GM12878 (cell line): Measurements from ENCODE around the gene PPP2R2D. TPM values are rescaled to one million over a fixed set of nuclear protein-coding genes. Genes with fewer than 3 reads are reported as not detected.

ENCODE experiments used
- ATAC-seq: fragments of 200-7000 bp; cut with Tn5 transposase; 3 replicates; pipeline ENCODE4 v1.9.1; 2020; ENCODE audit warnings: mild to moderate bottlenecking, moderate library complexity
- Bru-seq: library from RNA; stranded (reverse); fragments of 400-500 nt; gene quantifications from one replicate; lab custom pipeline; 2021; lab: Mats Ljungman, UMichigan
- BruChase-seq, 2 experiments: library from RNA; stranded (reverse); fragments of 400-500 nt; gene quantifications; one replicate each; lab custom pipeline; 2021; lab: Mats Ljungman, UMichigan
- BruUV-seq: library from RNA; stranded (reverse); fragments of 400-500 nt; replicated peaks from 2 replicates; lab custom pipeline; 2021; lab: Mats Ljungman, UMichigan
- CTCF ChIA-PET: fragments of 300-600 bp; sonication (Branson Sonifier 250); formaldehyde crosslinking; extraction: SDS; loops from one replicate; lab custom pipeline; 2021; ENCODE audit warnings: inconsistent platforms; lab: Yijun Ruan, JAX
- POLR2A ChIA-PET: fragments of 350-600 bp; formaldehyde crosslinking; extraction: SDS; loops from one replicate; lab custom pipeline; 2021; ENCODE audit warnings: inconsistent platforms; lab: Charles Lee
- RAD21 ChIA-PET: fragments of 300-600 bp; sonication (Branson Sonifier 250); formaldehyde crosslinking; loops from one replicate; lab custom pipeline; 2023; ENCODE audit warnings: antibody characterized with exemption; ENCODE audit not compliant: unreplicated experiment; lab: Charles Lee
- SMC1A ChIA-PET: fragments of 300-600 bp; sonication (Branson Sonifier 250); formaldehyde crosslinking; loops from one replicate; lab custom pipeline; 2023; ENCODE audit not compliant: unreplicated experiment, uncharacterized antibody; lab: Charles Lee
- DNase-seq: peaks from one replicate; pipeline ENCODE4 v3.0.0-alpha.2; 2011; ENCODE audit warnings: low read depth, low spot score
- FAIRE-seq: peaks from 3 replicates; lab custom pipeline; 2011; peaks lifted over from hg19 to GRCh38; lab: Jason Lieb, UNC
- H2AFZ ChIP-seq: 2 replicates; pipeline ENCODE4 v1.6.0; 2011; ENCODE audit warnings: low read depth, low read length, control low read depth; ENCODE audit not compliant: control insufficient read depth
- H3K27ac ChIP-seq: 2 replicates; pipeline ENCODE4 v1.5.1; 2011; ENCODE audit warnings: control low read depth; ENCODE audit not compliant: control insufficient read depth, insufficient read depth
- H3K27me3 ChIP-seq, 2 experiments: replicated peaks in 1 of 2; 2 replicates each; pipeline versions ENCODE4 v1.6.0 to v1.6.1; 2011; ENCODE audit warnings: low read length in 1 of 2; ENCODE audit not compliant: control insufficient read depth in 2 of 2, insufficient read depth in 2 of 2
- H3K36me3 ChIP-seq, 2 experiments: 2 replicates each; pipeline ENCODE4 v1.5.1; 2011; ENCODE audit warnings: low read length in 1 of 2; ENCODE audit not compliant: control insufficient read depth in 2 of 2, insufficient read depth in 2 of 2
- H3K4me1 ChIP-seq: 2 replicates; pipeline ENCODE4 v1.6.1; 2011; ENCODE audit warnings: mild to moderate bottlenecking, low read length, moderate library complexity, mixed read lengths; ENCODE audit not compliant: control insufficient read depth, insufficient read depth
- H3K4me2 ChIP-seq: 2 replicates; pipeline ENCODE4 v1.6.0; 2011; ENCODE audit warnings: control low read depth; ENCODE audit not compliant: control insufficient read depth, insufficient read depth
- H3K4me3 ChIP-seq: fragments of 200-600 bp; sonication (generic); 2 replicates; pipeline ENCODE4 v1.5.1; 2016
- H3K79me2 ChIP-seq: 2 replicates; pipeline ENCODE4 v1.6.0; 2011; ENCODE audit warnings: low read length; ENCODE audit not compliant: control insufficient read depth, insufficient read depth
- H3K9ac ChIP-seq: 2 replicates; pipeline ENCODE4 v1.8.0; 2011; ENCODE audit warnings: low read length, control low read depth, mixed read lengths; ENCODE audit not compliant: control insufficient read depth, insufficient read depth
- H3K9me3 ChIP-seq: replicated peaks from 3 replicates; pipeline ENCODE4 v1.5.1; 2011; ENCODE audit warnings: mild to moderate bottlenecking, low read length; ENCODE audit not compliant: control insufficient read depth, insufficient read depth
- H4K20me1 ChIP-seq: 2 replicates; pipeline ENCODE4 v1.6.0; 2011; ENCODE audit not compliant: control insufficient read depth, insufficient read depth
- ASH2L ChIP-seq: fragments of 300-600, 200-600 bp; sonication (generic); IDR thresholded peaks from 2 replicates; pipeline ENCODE4 v1.6.1; 2017; ENCODE audit warnings: low read depth, mild to moderate bottlenecking, borderline replicate concordance
- BHLHE40 ChIP-seq, 2 experiments: fragments of 450-650 bp in 1 of 2; IDR thresholded peaks; 2 replicates each; pipeline ENCODE4 v1.6.1; 2011 to 2017; ENCODE audit warnings: low read depth in 2 of 2, borderline replicate concordance in 1 of 2, improper control_type of control experiment in 1 of 2, low read length in 1 of 2, mild to moderate bottlenecking in 1 of 2
- CBX3 ChIP-seq: fragments of 200-600 bp; sonication (generic); IDR thresholded peaks from 2 replicates; pipeline ENCODE4 v1.6.1; 2016; ENCODE audit warnings: low read depth, borderline replicate concordance
- CHD2 ChIP-seq: IDR thresholded peaks from 2 replicates; pipeline ENCODE4 v1.6.1; 2011; ENCODE audit warnings: low read depth, low read length, improper control_type of control experiment, borderline replicate concordance
- FOXK2 ChIP-seq: fragments of 450-650 bp; IDR thresholded peaks from 2 replicates; pipeline ENCODE4 v1.6.1; 2017; ENCODE audit warnings: mild to moderate bottlenecking, moderate library complexity
- RCOR1 ChIP-seq: conservative IDR thresholded peaks from 2 replicates; pipeline ENCODE4 v1.6.1; 2012; ENCODE audit warnings: low read depth, low read length, improper control_type of control experiment
- RUNX3 ChIP-seq: IDR thresholded peaks from 2 replicates; pipeline ENCODE4 v1.6.1; 2012; ENCODE audit warnings: low read length, inconsistent platforms
- SIN3A ChIP-seq: IDR thresholded peaks from 2 replicates; pipeline ENCODE4 v1.6.1; 2012; ENCODE audit warnings: low read depth, low read length, improper control_type of control experiment
- WGBS: methylation state at CpG from one replicate; pipeline ENCODE4 v1.1.6; 2016; ENCODE audit warnings: low lambda C conversion rate; ENCODE audit not compliant: insufficient replicate concordance, insufficient coverage; ENCODE audit errors: missing lambda C conversion rate; 5-methylcytosine and 5-hydroxymethylcytosine counted together
- in situ Hi-C: fragments of 300-500 bp; cut with MboI; formaldehyde crosslinking; loops from 9 replicates; pipeline ENCODE4 v1.14.3; 2018; ENCODE audit warnings: mixed read lengths
- intact Hi-C: fragments of 100-400 bp; cut with micrococcal nuclease; formaldehyde crosslinking; loops from one replicate; pipeline ENCODE4 v1.14.2; 2022; ENCODE audit not compliant: unreplicated experiment
- long read RNA-seq, 2 experiments: library from polyadenylated mRNA; unstranded; transcript quantifications; one replicate each; pipeline ENCODE4 v2.0.0, GENCODE V29; 2019 to 2020
- polyA minus RNA-seq, 3 experiments: library from RNA; depleted of rRNA, polyadenylated mRNA; stranded (reverse); fragments of >200 nt; gene quantifications; 2 replicates each; pipeline ENCODE4 v1.2.3, GENCODE V29; 2011
- polyA plus RNA-seq, 11 experiments: library from polyadenylated mRNA; depleted of rRNA in 4 of 11; unstranded in 6 of 11; stranded (reverse) in 5 of 11; fragments of >200 nt; fragmentation: Nextera tagmentation in 4 of 11; fragmentation: Illumina TruSeq in 1 of 11; extraction: Ambion mirVana in 4 of 11; extraction: Trizol in 1 of 11; gene quantifications; 1 replicate in 1 of 11; 2 replicates in 10 of 11; pipeline versions ENCODE4 v1.2.1 to v1.2.3, GENCODE V29; 2011 to 2016; ENCODE audit warnings: inconsistent platforms in 2 of 11, missing spikeins in 2 of 11, low read depth in 1 of 11
- total RNA-seq, 4 experiments: library from RNA; depleted of rRNA in 3 of 4; stranded (reverse); fragments of >200 nt in 3 of 4; fragmentation: Illumina TruSeq in 1 of 4; extraction: Trizol in 1 of 4; gene quantifications; 2 replicates each; pipeline versions ENCODE4 v1.2.1 to v1.2.3, GENCODE V29; 2013 to 2021
- TF ChIP-seq, protein P1 (sequence below): fragments of 450-650 bp; IDR thresholded peaks from 2 replicates; pipeline ENCODE4 v1.6.1; 2014; ENCODE audit warnings: mild to moderate bottlenecking
- TF ChIP-seq, protein P2 (sequence below): IDR thresholded peaks from 2 replicates; pipeline ENCODE4 v1.6.1; 2011; ENCODE audit warnings: low read depth, mild to moderate bottlenecking, low read length, moderate library complexity, borderline replicate concordance; ENCODE audit errors: extremely low read depth
- TF ChIP-seq, protein P3 (sequence below): fragments of 450-650 bp; IDR thresholded peaks from 2 replicates; pipeline ENCODE4 v1.6.1; 2018; ENCODE audit warnings: mild to moderate bottlenecking, low read depth, moderate library complexity; ENCODE audit not compliant: partially characterized antibody

Gene PPP2R2D
- 64.7 and 70.5 TPM in 2 replicates for total RNA-seq (2013; cell fraction: nucleolus; rRNA removed)
- total RNA-seq (2014; rRNA removed) = 22.3 and 24.6 TPM in 2 replicates
- total RNA-seq (2014; rRNA removed; fragmentation: Illumina TruSeq; extraction: Trizol) = 21.1 and 23.8 TPM in 2 replicates
- total RNA-seq (2021) = 23.3 and 23.5 TPM in 2 replicates
- 8.8 TPM for polyA plus RNA-seq (2011; ENCODE audit: low read depth)
- 39.2 and 41.9 TPM in 2 replicates for polyA plus RNA-seq (2011; rRNA removed)
- polyA plus RNA-seq (2011; cell fraction: cytosol; rRNA removed) = 33.2 and 37.5 TPM in 2 replicates
- 45.5 and 46.6 TPM in 2 replicates for polyA plus RNA-seq (2011; cell fraction: nucleus; rRNA removed)
- polyA plus RNA-seq (2012) = 17.7 and 23.3 TPM in 2 replicates
- polyA plus RNA-seq (2014; fragmentation: Illumina TruSeq; extraction: Trizol) = 18.1 and 20.0 TPM in 2 replicates
- 1 to 10 TPM; 2.8 to 3.6 TPM for polyA plus RNA-seq (2014; fragmentation: Nextera tagmentation; extraction: Ambion mirVana)
- 28.8 and 29.7 TPM in 2 replicates for polyA plus RNA-seq (2014; rRNA removed)
- 10 to 100 TPM in 1 of 2 experiments, 1 to 10 TPM in 1; 4.6 to 21.2 TPM for polyA plus RNA-seq (2016; fragmentation: Nextera tagmentation; extraction: Ambion mirVana)
- 38.9 and 40.3 TPM in 2 replicates for polyA minus RNA-seq (2011; rRNA and poly(A)+ RNA removed)
- 13.1 and 15.6 TPM in 2 replicates for polyA minus RNA-seq (2011; cell fraction: cytosol; rRNA and poly(A)+ RNA removed)
- polyA minus RNA-seq (2011; cell fraction: nucleus; rRNA and poly(A)+ RNA removed) = 20.1 and 31.6 TPM in 2 replicates
- Bru-seq, nascent RNA = percentile 82 among the genes with signal in this experiment
- percentile 89 among the genes with signal in this experiment for BruChase-seq, experiment 1, labeled RNA remaining after a 6-hour chase
- BruChase-seq, experiment 2, labeled RNA remaining after a 2-hour chase = percentile 86 among the genes with signal in this experiment
- long read RNA-seq, experiment 1, full-length matches to known transcripts = 2 of 4 reads
- long read RNA-seq, experiment 1, partial matches to known transcripts = 1 of 4 reads
- long read RNA-seq, experiment 1, other reads (novel, unspliced or antisense) = 1 of 4 reads
- long read RNA-seq, experiment 2, partial matches to known transcripts = 7 of 9 reads
- long read RNA-seq, experiment 2, other reads (novel, unspliced or antisense) = 2 of 9 reads

DNA sequence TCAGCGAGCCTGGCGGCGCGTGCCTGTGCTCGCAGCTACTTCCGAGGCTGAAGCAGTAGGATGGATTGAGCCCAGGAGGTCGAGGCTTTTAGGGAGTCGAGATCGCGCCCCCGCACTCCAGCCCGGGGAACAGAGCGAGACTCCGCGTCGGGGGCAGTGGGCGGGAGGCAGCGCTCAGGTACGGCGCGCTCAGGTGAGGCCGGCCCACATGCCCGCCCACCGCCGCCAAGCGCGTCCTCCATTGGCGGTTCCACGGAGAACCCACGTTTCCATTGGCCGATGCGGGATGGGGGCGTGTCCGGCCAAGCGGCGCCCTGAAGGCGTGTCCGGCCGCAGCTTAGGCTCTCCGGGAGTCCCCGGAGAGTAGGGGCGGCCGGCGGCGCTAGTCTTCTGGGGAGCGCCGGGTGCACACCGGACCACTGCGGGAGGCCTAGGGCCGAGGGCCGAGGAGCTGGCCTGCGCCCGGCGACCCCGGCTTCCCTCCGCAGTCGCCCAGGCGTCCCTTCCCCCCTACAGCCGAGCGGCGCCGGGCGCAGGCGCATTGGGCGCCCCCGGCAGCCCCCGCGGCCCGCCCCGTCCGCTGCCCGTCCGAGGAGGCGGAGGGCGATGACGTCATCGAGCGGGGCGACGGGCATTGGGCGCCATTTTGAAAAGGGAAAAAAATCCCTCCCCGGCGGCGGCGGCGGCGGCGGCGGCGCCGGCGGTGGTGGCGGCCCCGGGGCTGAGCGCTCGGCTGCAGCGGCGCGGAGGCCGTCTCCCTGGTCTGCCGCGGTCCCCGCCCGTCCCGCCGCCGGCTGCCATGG, at the start of gene PPP2R2D:
Gene PPP2R2D (plus strand): TSS at position 659 of the 803 bp plus-strand sequence. CDS start 141 bp downstream, at position 800.
- CTCF ChIA-PET = interaction anchor here (1.2 to 1.9 kb wide), 3 partner anchors 15 to 122 kb away, joined by 5 to 9 read pairs (median 8); no protein-coding TSS in a partner anchor
- RAD21 ChIA-PET = interaction anchor here (2.2 kb wide), 1 partner anchor 123 kb away, joined by 6 read pairs; no protein-coding TSS in a partner anchor
- WGBS = under 1% methylated on average over 42 of the region's 107 CpGs
- Histone ChIP-seq H3K4me2 (peak within 1 kb of the TSS; percentile 75), H3K27me3 (no peaks in the 10 kb centered on the region; a peak in 1 of 4 replicates), H3K9me3 (no peaks in the 10 kb centered on the region), H3K4me1 (peaks cover 22% of the 10 kb centered on the region), H3K79me2 (peaks cover 38% of the 10 kb centered on the region), H3K36me3 (no peaks in the 10 kb centered on the region), H3K9ac (peak within 1 kb of the TSS; percentile 70), H2AFZ (peak within 1 kb of the TSS; percentile 93), H4K20me1 (no peaks in the 10 kb centered on the region; the same call in 1 of the 2 replicates), H3K27ac (peak within 1 kb of the TSS; percentile 73), H3K4me3 (peak within 1 kb of the TSS; percentile 91)
- POLR2A ChIA-PET = interaction anchor here (1.3 kb wide), 1 partner anchor 639 kb away, joined by 3 read pairs; no protein-coding TSS in a partner anchor
- ATAC-seq (peak; percentile 95), FAIRE-seq (no peak), DNase-seq (peak; percentile 65)
- in situ Hi-C loops (loop anchor here (10.0 kb wide), 1 partner anchor 434 kb away; the partner anchor contains the start of gene LRRC27), intact Hi-C loops (loop anchor here (2.0 to 5.0 kb wide), 2 partner anchors 80 to 432 kb away; partner anchors contain the start of genes BNIP3 and LRRC27)
- SMC1A ChIA-PET = interaction anchor here (0.8 to 1.3 kb wide), 3 partner anchors 13 to 78 kb away, joined by 3 to 4 read pairs (median 3); no protein-coding TSS in a partner anchor
- BruUV-seq = no TSS peak
- TF ChIP-seq CHD2 (peak; percentile 86), RUNX3 (no peak), SIN3A (peak; percentile 46; the same call in 1 of the 2 replicates), RCOR1 (no peak; the same call in 1 of the 2 replicates), BHLHE40 (IDR thresholded peaks at IDR 0.05; ENCODE audit: borderline replicate concordance in 1 of 2, low read depth in 2 of 2, low read length in 1 of 2) (peak in 1 of 2 experiments; percentile 45; a peak in 1 of 4 replicates), CBX3 (no peak), FOXK2 (no peak), ASH2L (no peak)
- TF ChIP-seq, protein P1, sequence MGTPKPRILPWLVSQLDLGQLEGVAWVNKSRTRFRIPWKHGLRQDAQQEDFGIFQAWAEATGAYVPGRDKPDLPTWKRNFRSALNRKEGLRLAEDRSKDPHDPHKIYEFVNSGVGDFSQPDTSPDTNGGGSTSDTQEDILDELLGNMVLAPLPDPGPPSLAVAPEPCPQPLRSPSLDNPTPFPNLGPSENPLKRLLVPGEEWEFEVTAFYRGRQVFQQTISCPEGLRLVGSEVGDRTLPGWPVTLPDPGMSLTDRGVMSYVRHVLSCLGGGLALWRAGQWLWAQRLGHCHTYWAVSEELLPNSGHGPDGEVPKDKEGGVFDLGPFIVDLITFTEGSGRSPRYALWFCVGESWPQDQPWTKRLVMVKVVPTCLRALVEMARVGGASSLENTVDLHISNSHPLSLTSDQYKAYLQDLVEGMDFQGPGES = peak; percentile 68; the same call in 1 of the 2 replicates
- TF ChIP-seq, protein P2, sequence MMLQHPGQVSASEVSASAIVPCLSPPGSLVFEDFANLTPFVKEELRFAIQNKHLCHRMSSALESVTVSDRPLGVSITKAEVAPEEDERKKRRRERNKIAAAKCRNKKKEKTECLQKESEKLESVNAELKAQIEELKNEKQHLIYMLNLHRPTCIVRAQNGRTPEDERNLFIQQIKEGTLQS = peak; percentile 66; the same call in 1 of the 2 replicates
- TF ChIP-seq, protein P3, sequence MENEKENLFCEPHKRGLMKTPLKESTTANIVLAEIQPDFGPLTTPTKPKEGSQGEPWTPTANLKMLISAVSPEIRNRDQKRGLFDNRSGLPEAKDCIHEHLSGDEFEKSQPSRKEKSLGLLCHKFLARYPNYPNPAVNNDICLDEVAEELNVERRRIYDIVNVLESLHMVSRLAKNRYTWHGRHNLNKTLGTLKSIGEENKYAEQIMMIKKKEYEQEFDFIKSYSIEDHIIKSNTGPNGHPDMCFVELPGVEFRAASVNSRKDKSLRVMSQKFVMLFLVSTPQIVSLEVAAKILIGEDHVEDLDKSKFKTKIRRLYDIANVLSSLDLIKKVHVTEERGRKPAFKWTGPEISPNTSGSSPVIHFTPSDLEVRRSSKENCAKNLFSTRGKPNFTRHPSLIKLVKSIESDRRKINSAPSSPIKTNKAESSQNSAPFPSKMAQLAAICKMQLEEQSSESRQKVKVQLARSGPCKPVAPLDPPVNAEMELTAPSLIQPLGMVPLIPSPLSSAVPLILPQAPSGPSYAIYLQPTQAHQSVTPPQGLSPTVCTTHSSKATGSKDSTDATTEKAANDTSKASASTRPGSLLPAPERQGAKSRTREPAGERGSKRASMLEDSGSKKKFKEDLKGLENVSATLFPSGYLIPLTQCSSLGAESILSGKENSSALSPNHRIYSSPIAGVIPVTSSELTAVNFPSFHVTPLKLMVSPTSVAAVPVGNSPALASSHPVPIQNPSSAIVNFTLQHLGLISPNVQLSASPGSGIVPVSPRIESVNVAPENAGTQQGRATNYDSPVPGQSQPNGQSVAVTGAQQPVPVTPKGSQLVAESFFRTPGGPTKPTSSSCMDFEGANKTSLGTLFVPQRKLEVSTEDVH = no peak
